Measurements from ENCODE around the gene ARL2BP. TPM values are rescaled to one million over a fixed set of nuclear protein-coding genes. Genes with fewer than 3 reads are reported as not detected.

The ARL2BP gene
- 44.5 TPM for total RNA-seq (2013)
- polyA plus RNA-seq (10 to 100 TPM; 35.4 to 84.6 (median 84.0) TPM), polyA minus RNA-seq (18.3 and 24.9 TPM in 2 replicates), total RNA-seq (12.7 to 40.4 (median 29.1) reads per million in 11 experiments)

DNA sequence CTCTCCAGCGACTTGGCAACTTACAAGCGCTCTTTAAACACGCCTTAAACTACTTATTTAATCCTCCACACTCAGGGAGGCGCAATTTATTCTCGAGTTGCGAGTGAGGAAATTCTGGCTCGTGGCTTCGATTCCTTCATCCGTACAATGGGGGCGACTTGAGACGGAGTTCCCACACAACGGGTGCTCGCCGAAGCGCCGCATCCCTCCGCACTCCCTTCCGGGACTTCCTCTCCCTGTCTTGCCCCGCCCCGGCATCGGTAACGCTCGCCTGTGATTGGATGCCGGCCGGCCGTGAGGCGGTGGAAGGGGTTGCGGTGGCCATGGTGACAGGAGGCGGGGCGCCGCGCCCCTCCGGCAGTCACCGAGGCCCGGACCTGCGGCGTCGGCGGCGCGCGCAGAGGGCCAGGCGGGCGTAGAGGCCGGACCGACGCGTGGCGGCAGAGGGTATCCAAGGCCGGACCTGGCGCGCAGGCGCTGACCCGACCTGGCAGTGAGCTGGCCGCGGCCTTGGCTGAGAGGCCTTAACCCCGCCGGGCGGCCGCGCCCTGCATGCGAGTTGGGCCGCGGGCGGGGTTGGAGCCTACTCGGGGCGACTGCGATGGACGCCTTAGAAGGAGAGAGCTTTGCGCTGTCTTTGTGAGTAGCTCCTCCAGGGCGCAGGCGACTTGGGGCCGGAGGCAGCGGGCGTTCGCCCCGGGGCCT is at the start of gene ARL2BP:
Gene ARL2BP (plus strand): TSS at position 493 of the 705 bp plus-strand sequence. CDS start 109 bp downstream, at position 602.
- Histone ChIP-seq H3K27ac (ENCODE audit: low read depth in 1 of 2, low read length in 2 of 2) (peak within 1 kb of the TSS; percentile 75 to 98), H3K9me3 (replicated peaks in 1 of 2; ENCODE audit: control insufficient read depth in 1 of 2, insufficient read depth in 1 of 2, low read length in 2 of 2) (no peaks in the 10 kb centered on the region), H3K4me1 (ENCODE audit: control insufficient read depth in 1 of 2, insufficient read depth in 2 of 2, low read length in 2 of 2) (peaks cover 27 to 36% of the 10 kb centered on the region in 2 donors), H2AFZ (ENCODE audit: insufficient read depth, low read depth, low read length, poor library complexity, severe bottlenecking) (peak within 1 kb of the TSS; percentile 97), H4K20me1 (ENCODE audit: insufficient read depth, low read length) (no peaks in the 10 kb centered on the region), H3K4me2 (replicated peaks; ENCODE audit: extremely low read depth, low read length, poor library complexity, severe bottlenecking) (peak within 1 kb of the TSS; percentile 91), H3K27me3 (ENCODE audit: control insufficient read depth in 2 of 2, insufficient read depth in 2 of 2, low read length in 2 of 2) (no peaks in the 10 kb centered on the region), H3K9ac (ENCODE audit: insufficient read depth, low read length, poor library complexity, severe bottlenecking) (peak within 1 kb of the TSS; percentile 92), H3K4me3 (replicated peaks in 1 of 3; ENCODE audit: low read depth in 2 of 3, low read length in 3 of 3) (peak within 1 kb of the TSS; percentile 54 to 84 (median 79)), H3K36me3 (replicated peaks in 1 of 2; ENCODE audit: control insufficient read depth in 1 of 2, insufficient read depth in 2 of 2, low read length in 2 of 2) (peaks cover 24 to 36% of the 10 kb centered on the region in 2 donors), H3K79me2 (ENCODE audit: insufficient read depth, low read length) (peaks cover 16% of the 10 kb centered on the region)
- peak within 1 kb of the TSS; percentile 96 to 99 (median 98) for H3K27ac Mint-ChIP-seq
- H3K36me3 Mint-ChIP-seq, result peaks cover 23 to 28% of the 10 kb centered on the region in 2 donors
- DNase-seq, result peak; percentile 96 to 98 (median 96)
- H3K4me3 Mint-ChIP-seq, result peak within 1 kb of the TSS; percentile 86 to 92
- TF ChIP-seq, protein P1, sequence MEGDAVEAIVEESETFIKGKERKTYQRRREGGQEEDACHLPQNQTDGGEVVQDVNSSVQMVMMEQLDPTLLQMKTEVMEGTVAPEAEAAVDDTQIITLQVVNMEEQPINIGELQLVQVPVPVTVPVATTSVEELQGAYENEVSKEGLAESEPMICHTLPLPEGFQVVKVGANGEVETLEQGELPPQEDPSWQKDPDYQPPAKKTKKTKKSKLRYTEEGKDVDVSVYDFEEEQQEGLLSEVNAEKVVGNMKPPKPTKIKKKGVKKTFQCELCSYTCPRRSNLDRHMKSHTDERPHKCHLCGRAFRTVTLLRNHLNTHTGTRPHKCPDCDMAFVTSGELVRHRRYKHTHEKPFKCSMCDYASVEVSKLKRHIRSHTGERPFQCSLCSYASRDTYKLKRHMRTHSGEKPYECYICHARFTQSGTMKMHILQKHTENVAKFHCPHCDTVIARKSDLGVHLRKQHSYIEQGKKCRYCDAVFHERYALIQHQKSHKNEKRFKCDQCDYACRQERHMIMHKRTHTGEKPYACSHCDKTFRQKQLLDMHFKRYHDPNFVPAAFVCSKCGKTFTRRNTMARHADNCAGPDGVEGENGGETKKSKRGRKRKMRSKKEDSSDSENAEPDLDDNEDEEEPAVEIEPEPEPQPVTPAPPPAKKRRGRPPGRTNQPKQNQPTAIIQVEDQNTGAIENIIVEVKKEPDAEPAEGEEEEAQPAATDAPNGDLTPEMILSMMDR (IDR thresholded peaks at IDR 0.05), result no peak
- no peaks in the 10 kb centered on the region for H3K27me3 Mint-ChIP-seq (ENCODE audit: low read depth in 3 of 3)
- under 1% methylated on average over 61 of the region's 77 CpGs for WGBS (ENCODE audit: insufficient coverage)
- H3K9me3 Mint-ChIP-seq, result no peaks in the 10 kb centered on the region
- H3K4me1 Mint-ChIP-seq, result peaks cover 29% of the 10 kb centered on the region
- intact Hi-C loops (cut with micrococcal nuclease), result loop anchor here (5.0 to 10.0 kb wide), 4 partner anchors 37 to 60 kb away; partner anchors contain the start of genes PSME3IP1 (in 2 of the 2), RSPRY1 (in 2 of the 2) and PLLP (in 1 of the 2)

GRCh38 chr16:57196286-57196685 is 48.8 kb upstream of the ARL2BP start:
- H3K36me3 Mint-ChIP-seq, result peaks cover 10 to 18% of the 10 kb centered on the region in 2 donors
- no peak overlapping the region for H3K4me3 Mint-ChIP-seq
- no peak overlapping the region for H2AFZ ChIP-seq (ENCODE audit: insufficient read depth, low read depth, low read length, poor library complexity, severe bottlenecking)
- H3K27ac Mint-ChIP-seq, result peak overlapping the region in 1 of 7 donors; percentile 17
- H3K4me3 ChIP-seq (replicated peaks in 1 of 3; ENCODE audit: low read depth in 2 of 3, low read length in 3 of 3), result no peak overlapping the region
- H3K27ac ChIP-seq (ENCODE audit: low read depth in 1 of 2, low read length in 2 of 2), result no peak overlapping the region
- H3K4me2 ChIP-seq (replicated peaks; ENCODE audit: extremely low read depth, low read length, poor library complexity, severe bottlenecking), result no peak overlapping the region
- no peaks in the 10 kb centered on the region for H3K4me1 ChIP-seq (ENCODE audit: control insufficient read depth in 1 of 2, insufficient read depth in 2 of 2, low read length in 2 of 2)
- no peak overlapping the region for H3K9ac ChIP-seq (ENCODE audit: insufficient read depth, low read length, poor library complexity, severe bottlenecking)
- no peaks in the 10 kb centered on the region for H3K27me3 ChIP-seq (ENCODE audit: control insufficient read depth in 2 of 2, insufficient read depth in 2 of 2, low read length in 2 of 2)
- H3K9me3 Mint-ChIP-seq, result peaks cover 0 to 2% (median 0%) of the 10 kb centered on the region in 7 donors
- H3K36me3 ChIP-seq (replicated peaks in 1 of 2; ENCODE audit: control insufficient read depth in 1 of 2, insufficient read depth in 2 of 2, low read length in 2 of 2), result peaks cover 2 to 8% of the 10 kb centered on the region in 2 donors
- H3K27me3 Mint-ChIP-seq (ENCODE audit: low read depth in 3 of 3), result peaks cover 0 to 2% (median 1%) of the 10 kb centered on the region in 3 donors
- intact Hi-C loops (cut with micrococcal nuclease), result no loop called here
- TF ChIP-seq, protein P1 (IDR thresholded peaks at IDR 0.05), result no peak
- WGBS (ENCODE audit: insufficient coverage), result 100% methylated on average over 1 of the region's 4 CpGs
- peaks cover 3% of the 10 kb centered on the region for H3K4me1 Mint-ChIP-seq
- H4K20me1 ChIP-seq (ENCODE audit: insufficient read depth, low read length), result peaks cover 69% of the 10 kb centered on the region
- peaks cover 80% of the 10 kb centered on the region for H3K79me2 ChIP-seq (ENCODE audit: insufficient read depth, low read length)
- DNase-seq, result no peak
- no peaks in the 10 kb centered on the region for H3K9me3 ChIP-seq (replicated peaks in 1 of 2; ENCODE audit: control insufficient read depth in 1 of 2, insufficient read depth in 1 of 2, low read length in 2 of 2)

Measured in CD14-positive monocyte (primary cell).